Liver (tissue), 3 donors: ENCODE measurements around the gene TADA2A.

Experiments used
- ATF3 ChIP-seq: IDR thresholded peaks from 2 replicates; pipeline ENCODE4 v1.6.1; 2016; ENCODE audit warnings: antibody characterized with exemption
- CTCF ChIP-seq: fragments of 150-350 bp; IDR thresholded peaks from 2 replicates; pipeline ENCODE4 v1.5.1; 2017; ENCODE audit warnings: improper control_type of control experiment, low read depth, low read length; ENCODE audit not compliant: missing input control
- FOXA2 ChIP-seq: IDR thresholded peaks from 2 replicates; pipeline ENCODE4 v1.6.1; 2016; ENCODE audit warnings: antibody characterized with exemption
- GABPA ChIP-seq, 2 donors: IDR thresholded peaks in 1 of 2; conservative IDR thresholded peaks in 1 of 2; 2 replicates each; pipeline ENCODE4 v1.6.1; 2016; ENCODE audit warnings: antibody characterized with exemption in 2 of 2, mild to moderate bottlenecking in 1 of 2, moderate library complexity in 1 of 2
- HNF4A ChIP-seq, 2 donors: conservative IDR thresholded peaks; 2 replicates each; pipeline ENCODE4 v1.6.1; 2016; ENCODE audit warnings: antibody characterized with exemption in 2 of 2, mild to moderate bottlenecking in 2 of 2
- MAX ChIP-seq: IDR thresholded peaks from 2 replicates; pipeline ENCODE4 v1.6.1; 2016; ENCODE audit warnings: antibody characterized with exemption
- TAF1 ChIP-seq: conservative IDR thresholded peaks from 2 replicates; pipeline ENCODE4 v1.6.1; 2016; ENCODE audit warnings: antibody characterized with exemption, mild to moderate bottlenecking
- YY1 ChIP-seq: IDR thresholded peaks from 2 replicates; pipeline ENCODE4 v1.6.1; 2016; ENCODE audit warnings: antibody characterized with exemption, mild to moderate bottlenecking
- ZBTB33 ChIP-seq: IDR thresholded peaks from 2 replicates; pipeline ENCODE4 v1.6.1; 2016; ENCODE audit warnings: antibody characterized with exemption
- donor health status: healthy.
- donor health status: healthy.

- TF ChIP-seq CTCF, result no peak
- TF ChIP-seq ATF3, result no peak
- TF ChIP-seq YY1, result no peak
- no peak for TF ChIP-seq GABPA (IDR thresholded peaks at IDR 0.05 in 1 of 2, conservative IDR thresholded peaks at IDR 0.05 in 1 of 2)
- TF ChIP-seq MAX, result no peak
- no peak for TF ChIP-seq HNF4A (conservative IDR thresholded peaks at IDR 0.05)
- TF ChIP-seq TAF1, result no peak
- TF ChIP-seq ZBTB33, result no peak
- no peak for TF ChIP-seq FOXA2
Observed at GRCh38 chr17:37393352-37393751, 13.3 kb upstream of the TADA2A start.
